ENCODE results near the gene ATP13A4.

Gene ATP13A4

DNA sequence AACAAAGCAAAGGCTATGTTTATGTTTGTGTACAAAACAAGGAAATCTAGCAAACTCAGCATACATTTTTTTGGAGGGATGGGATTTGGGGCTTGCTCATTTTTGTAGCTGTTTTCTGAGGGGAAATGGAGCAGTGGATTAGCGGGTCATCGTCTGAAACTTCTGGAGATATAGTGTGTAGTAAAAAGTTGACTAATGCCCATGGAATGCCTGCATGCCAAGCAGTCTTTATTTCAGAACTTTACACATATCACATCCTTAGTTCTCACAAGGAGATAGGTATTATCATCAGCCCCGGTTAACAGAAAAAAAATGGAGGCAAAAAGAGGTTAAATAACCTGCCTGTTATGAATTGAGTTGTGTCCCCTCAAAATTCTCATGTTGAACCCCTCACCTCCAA is 47.1 kb downstream of the ATP13A4 start:
- Histone ChIP-seq H2AFZ (ENCODE audit: low read depth, low read length) (no peak overlapping the region), H3K4me2 (ENCODE audit: low read length) (no peak overlapping the region)
- TF ChIP-seq, protein P1, sequence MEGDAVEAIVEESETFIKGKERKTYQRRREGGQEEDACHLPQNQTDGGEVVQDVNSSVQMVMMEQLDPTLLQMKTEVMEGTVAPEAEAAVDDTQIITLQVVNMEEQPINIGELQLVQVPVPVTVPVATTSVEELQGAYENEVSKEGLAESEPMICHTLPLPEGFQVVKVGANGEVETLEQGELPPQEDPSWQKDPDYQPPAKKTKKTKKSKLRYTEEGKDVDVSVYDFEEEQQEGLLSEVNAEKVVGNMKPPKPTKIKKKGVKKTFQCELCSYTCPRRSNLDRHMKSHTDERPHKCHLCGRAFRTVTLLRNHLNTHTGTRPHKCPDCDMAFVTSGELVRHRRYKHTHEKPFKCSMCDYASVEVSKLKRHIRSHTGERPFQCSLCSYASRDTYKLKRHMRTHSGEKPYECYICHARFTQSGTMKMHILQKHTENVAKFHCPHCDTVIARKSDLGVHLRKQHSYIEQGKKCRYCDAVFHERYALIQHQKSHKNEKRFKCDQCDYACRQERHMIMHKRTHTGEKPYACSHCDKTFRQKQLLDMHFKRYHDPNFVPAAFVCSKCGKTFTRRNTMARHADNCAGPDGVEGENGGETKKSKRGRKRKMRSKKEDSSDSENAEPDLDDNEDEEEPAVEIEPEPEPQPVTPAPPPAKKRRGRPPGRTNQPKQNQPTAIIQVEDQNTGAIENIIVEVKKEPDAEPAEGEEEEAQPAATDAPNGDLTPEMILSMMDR (IDR thresholded peaks at IDR 0.05; ENCODE audit: low read depth, low read length) = no peak
- no peak for TF ChIP-seq EZH2phosphoT487 (IDR thresholded peaks at IDR 0.05; ENCODE audit: low read depth)

DNA sequence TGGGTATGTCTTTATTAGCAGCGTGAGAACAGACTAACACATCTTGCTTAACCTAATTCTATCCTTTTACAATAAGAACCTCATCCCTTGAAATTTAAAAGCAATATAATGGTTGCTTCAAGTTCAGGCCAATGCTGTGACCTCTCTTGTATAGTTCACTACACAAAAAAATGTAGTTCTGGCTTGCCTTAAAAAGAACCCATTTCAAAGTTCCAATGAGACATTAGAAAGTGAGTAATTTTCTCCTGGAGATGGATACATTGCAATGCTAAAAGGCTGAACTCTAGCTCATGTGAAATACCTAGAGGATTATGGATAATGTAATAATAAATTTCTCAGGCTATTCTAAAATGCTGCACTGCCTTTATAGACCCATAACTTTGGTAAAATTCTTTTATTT is 47.8 kb downstream of the ATP13A4 start:
- Histone ChIP-seq H3K4me2 (ENCODE audit: low read length) (no peak overlapping the region), H3K27ac (ENCODE audit: low read length) (no peak overlapping the region), H3K36me3 (replicated peaks; ENCODE audit: low read depth, low read length) (no peaks in the 10 kb centered on the region), H2AFZ (ENCODE audit: low read depth, low read length) (no peak overlapping the region), H3K9me3 (ENCODE audit: insufficient read depth, low read length) (no peaks in the 10 kb centered on the region), H3K4me1 (ENCODE audit: low read length) (no peaks in the 10 kb centered on the region), H3K27me3 (ENCODE audit: low read depth, low read length) (no peaks in the 10 kb centered on the region), H3K79me2 (ENCODE audit: low read length) (no peaks in the 10 kb centered on the region), H3K4me3 (ENCODE audit: low read length) (no peak overlapping the region), H4K20me1 (ENCODE audit: insufficient read depth, low read length) (no peaks in the 10 kb centered on the region), H3K9ac (ENCODE audit: low read length) (no peak overlapping the region)
- TF ChIP-seq, protein P1 (IDR thresholded peaks at IDR 0.05; ENCODE audit: low read depth, low read length) = no peak
- TF ChIP-seq EZH2phosphoT487 (IDR thresholded peaks at IDR 0.05; ENCODE audit: low read depth) = no peak

More for the DNA sequence above, 47.1 kb downstream of the ATP13A4 start:
- Histone ChIP-seq H4K20me1 (ENCODE audit: insufficient read depth, low read length) (no peaks in the 10 kb centered on the region), H3K27me3 (ENCODE audit: low read depth, low read length) (no peaks in the 10 kb centered on the region), H3K36me3 (replicated peaks; ENCODE audit: low read depth, low read length) (no peaks in the 10 kb centered on the region), H3K27ac (ENCODE audit: low read length) (no peak overlapping the region), H3K4me3 (ENCODE audit: low read length) (no peak overlapping the region), H3K4me1 (ENCODE audit: low read length) (no peaks in the 10 kb centered on the region), H3K9me3 (ENCODE audit: insufficient read depth, low read length) (no peaks in the 10 kb centered on the region), H3K79me2 (ENCODE audit: low read length) (no peaks in the 10 kb centered on the region), H3K9ac (ENCODE audit: low read length) (no peak overlapping the region)

DNA sequence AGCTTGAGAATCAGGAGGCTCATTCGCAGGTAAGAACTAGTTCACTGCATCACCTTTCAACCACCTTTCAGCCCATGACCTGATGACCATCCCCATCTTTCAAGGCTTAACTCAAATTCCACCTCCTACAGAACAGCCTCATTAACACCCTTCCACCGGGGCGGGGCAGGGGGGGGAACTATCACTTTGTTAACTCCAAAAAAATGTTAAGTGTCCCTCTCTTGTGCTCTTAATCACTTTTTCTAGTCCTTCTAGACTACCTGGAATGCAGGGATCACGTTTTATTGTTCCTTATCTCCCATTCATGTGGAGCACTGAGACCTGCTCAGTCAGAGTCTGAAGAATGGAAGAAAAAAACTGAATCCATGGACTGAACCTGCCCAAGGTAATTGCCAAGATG is 51.8 kb downstream of the ATP13A4 start:
- Histone ChIP-seq H3K36me3 (replicated peaks; ENCODE audit: low read depth, low read length) (no peaks in the 10 kb centered on the region), H3K9me3 (ENCODE audit: insufficient read depth, low read length) (no peaks in the 10 kb centered on the region), H3K4me1 (ENCODE audit: low read length) (no peaks in the 10 kb centered on the region), H3K9ac (ENCODE audit: low read length) (no peak overlapping the region), H3K79me2 (ENCODE audit: low read length) (no peaks in the 10 kb centered on the region), H3K27me3 (ENCODE audit: low read depth, low read length) (no peaks in the 10 kb centered on the region), H4K20me1 (ENCODE audit: insufficient read depth, low read length) (no peaks in the 10 kb centered on the region), H3K4me3 (ENCODE audit: low read length) (no peak overlapping the region), H3K27ac (ENCODE audit: low read length) (no peak overlapping the region), H2AFZ (ENCODE audit: low read depth, low read length) (no peak overlapping the region), H3K4me2 (ENCODE audit: low read length) (no peak overlapping the region)
- TF ChIP-seq, protein P1 (IDR thresholded peaks at IDR 0.05; ENCODE audit: low read depth, low read length) = no peak
- TF ChIP-seq EZH2phosphoT487 (IDR thresholded peaks at IDR 0.05; ENCODE audit: low read depth) = no peak

DNA sequence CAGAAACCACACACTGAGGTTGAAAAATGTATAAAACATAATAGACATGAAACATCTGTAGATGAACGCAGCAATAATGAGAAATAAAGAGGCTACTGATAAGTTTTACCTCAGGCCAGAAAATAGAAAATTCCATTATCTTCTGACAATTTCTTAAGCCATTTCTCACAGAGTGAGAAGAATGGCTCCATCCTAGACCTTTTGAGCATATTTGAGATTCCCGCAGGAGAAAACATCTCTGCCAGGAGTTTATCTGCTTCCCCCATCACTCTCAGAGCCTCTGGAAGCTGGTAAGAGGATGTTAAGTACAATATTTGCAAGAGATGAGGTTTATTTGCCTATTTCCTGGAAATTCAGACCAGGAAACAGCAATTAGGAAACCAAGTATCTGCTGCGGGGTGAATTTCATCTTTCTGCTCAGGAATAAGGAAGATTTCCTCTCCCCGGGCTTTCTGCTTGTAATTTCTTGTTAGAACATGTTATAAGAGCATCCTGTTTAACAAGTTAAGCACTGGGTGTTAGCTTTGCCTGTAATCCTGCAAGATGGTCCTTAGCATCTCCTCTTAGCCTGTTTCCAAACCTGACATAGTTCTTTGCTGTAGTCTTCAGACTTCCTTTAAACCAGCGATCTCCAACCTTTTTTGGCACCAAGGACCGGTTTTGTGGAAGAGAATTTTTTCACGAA is 54.8 kb downstream of the ATP13A4 start:
- Histone ChIP-seq H3K4me3 (ENCODE audit: low read length) (no peak overlapping the region), H3K9me3 (ENCODE audit: insufficient read depth, low read length) (no peaks in the 10 kb centered on the region), H2AFZ (ENCODE audit: low read depth, low read length) (no peak overlapping the region), H3K27ac (ENCODE audit: low read length) (no peak overlapping the region), H3K9ac (ENCODE audit: low read length) (no peak overlapping the region), H3K4me1 (ENCODE audit: low read length) (no peaks in the 10 kb centered on the region), H4K20me1 (ENCODE audit: insufficient read depth, low read length) (no peaks in the 10 kb centered on the region), H3K4me2 (ENCODE audit: low read length) (no peak overlapping the region), H3K36me3 (replicated peaks; ENCODE audit: low read depth, low read length) (no peaks in the 10 kb centered on the region), H3K27me3 (ENCODE audit: low read depth, low read length) (no peaks in the 10 kb centered on the region), H3K79me2 (ENCODE audit: low read length) (no peaks in the 10 kb centered on the region)
- TF ChIP-seq, protein P1 (IDR thresholded peaks at IDR 0.05; ENCODE audit: low read depth, low read length) = no peak
- no peak for TF ChIP-seq EZH2phosphoT487 (IDR thresholded peaks at IDR 0.05; ENCODE audit: low read depth)

All from OCI-LY3 (cell line).